Measurements from ENCODE around the gene TRAPPC10.

DNA sequence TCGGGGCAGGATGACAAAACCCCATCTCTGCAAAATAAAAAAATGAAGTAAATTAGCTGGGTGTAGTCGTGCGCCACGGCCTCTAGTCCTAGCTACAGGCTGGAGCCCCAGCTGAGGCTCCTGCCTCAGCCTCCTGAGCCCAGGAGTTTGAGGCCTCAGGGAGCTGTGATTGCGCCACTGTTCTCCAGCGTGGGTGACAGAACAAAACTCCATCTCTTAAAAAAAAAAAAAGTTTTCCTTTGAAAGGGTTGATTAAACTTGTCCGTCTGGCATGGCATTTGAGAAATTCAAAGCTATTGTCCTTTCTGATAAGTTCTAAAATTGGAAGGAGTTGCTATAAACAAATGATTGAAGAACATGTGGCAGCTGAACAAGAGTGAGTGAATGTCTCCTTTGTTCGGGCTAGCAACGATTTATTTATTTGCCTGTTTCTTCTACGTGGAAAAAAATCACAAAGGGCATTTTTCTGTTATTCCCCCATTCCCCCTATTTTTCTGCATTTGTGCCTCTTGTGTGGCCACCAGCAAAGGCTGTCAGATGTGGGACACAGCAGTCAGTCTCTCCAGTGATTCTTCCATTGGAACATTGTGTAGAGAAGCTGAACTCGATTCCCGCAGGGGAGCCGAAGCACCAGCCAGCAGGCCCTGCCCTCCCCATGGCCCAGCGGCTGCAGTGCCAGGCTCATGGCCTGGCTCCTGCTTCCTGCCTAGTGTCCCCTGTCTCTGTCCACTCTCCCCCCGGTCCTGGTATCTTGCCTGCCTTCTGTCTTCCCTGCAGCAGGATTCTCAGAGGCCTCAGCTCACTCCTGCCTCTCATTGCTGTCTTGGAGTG, 73.6 kb downstream of the TRAPPC10 start:
- TF ChIP-seq, protein P1, sequence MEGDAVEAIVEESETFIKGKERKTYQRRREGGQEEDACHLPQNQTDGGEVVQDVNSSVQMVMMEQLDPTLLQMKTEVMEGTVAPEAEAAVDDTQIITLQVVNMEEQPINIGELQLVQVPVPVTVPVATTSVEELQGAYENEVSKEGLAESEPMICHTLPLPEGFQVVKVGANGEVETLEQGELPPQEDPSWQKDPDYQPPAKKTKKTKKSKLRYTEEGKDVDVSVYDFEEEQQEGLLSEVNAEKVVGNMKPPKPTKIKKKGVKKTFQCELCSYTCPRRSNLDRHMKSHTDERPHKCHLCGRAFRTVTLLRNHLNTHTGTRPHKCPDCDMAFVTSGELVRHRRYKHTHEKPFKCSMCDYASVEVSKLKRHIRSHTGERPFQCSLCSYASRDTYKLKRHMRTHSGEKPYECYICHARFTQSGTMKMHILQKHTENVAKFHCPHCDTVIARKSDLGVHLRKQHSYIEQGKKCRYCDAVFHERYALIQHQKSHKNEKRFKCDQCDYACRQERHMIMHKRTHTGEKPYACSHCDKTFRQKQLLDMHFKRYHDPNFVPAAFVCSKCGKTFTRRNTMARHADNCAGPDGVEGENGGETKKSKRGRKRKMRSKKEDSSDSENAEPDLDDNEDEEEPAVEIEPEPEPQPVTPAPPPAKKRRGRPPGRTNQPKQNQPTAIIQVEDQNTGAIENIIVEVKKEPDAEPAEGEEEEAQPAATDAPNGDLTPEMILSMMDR (IDR thresholded peaks at IDR 0.05): no peak
- no peak for TF ChIP-seq POLR2A (IDR thresholded peaks at IDR 0.05)

Data from thyroid gland (tissue), 4 donors.